ENCODE data around the gene OASL. TPM values are rescaled to one million over a fixed set of nuclear protein-coding genes. Genes with fewer than 3 reads are reported as not detected.
"Not testable (repeated sequence)": the region's sequence is repeated elsewhere in the genome, so short reads cannot be mapped to it uniquely, and the experiment has no call there.

OASL gene
- total RNA-seq, 1 donor from 2014 or later: 0.58 TPM

GRCh38 chr12:121069206-121069605, 30.2 kb upstream of the OASL start:
- TF ChIP-seq CTCF (IDR thresholded peaks at IDR 0.05; ENCODE audit: insufficient read depth, low read length, poor library complexity, severe bottlenecking): no peak
- H3K4me3 ChIP-seq (ENCODE audit: low read depth, low read length): no peak overlapping the region
- H3K36me3 ChIP-seq (ENCODE audit: control insufficient read depth, insufficient read depth, low read length): no peaks in the 10 kb centered on the region
- no peak for DNase-seq (ENCODE audit: low read depth)
- H3K27me3 ChIP-seq (ENCODE audit: control insufficient read depth, insufficient read depth, low read length): peaks cover under 1% of the 10 kb centered on the region

GRCh38 chr12:121065345-121065744, 26.3 kb upstream of the OASL start:
- Histone ChIP-seq H3K27me3 (ENCODE audit: control insufficient read depth, insufficient read depth, low read length) (peaks cover 2% of the 10 kb centered on the region), H3K4me3 (ENCODE audit: low read depth, low read length) (no peak overlapping the region), H3K36me3 (ENCODE audit: control insufficient read depth, insufficient read depth, low read length) (no peaks in the 10 kb centered on the region)
- no peak for TF ChIP-seq CTCF (IDR thresholded peaks at IDR 0.05; ENCODE audit: insufficient read depth, low read length, poor library complexity, severe bottlenecking)
- DNase-seq (ENCODE audit: low read depth): no peak

- not testable (repeated sequence) for H3K36me3 ChIP-seq (ENCODE audit: control insufficient read depth, insufficient read depth, low read length); H3K27me3 ChIP-seq (ENCODE audit: control insufficient read depth, insufficient read depth, low read length); DNase-seq (ENCODE audit: low read depth); H3K4me3 ChIP-seq (ENCODE audit: low read depth, low read length)
Measured at GRCh38 chr12:121064586-121064985, 25.5 kb upstream of the OASL start.

GRCh38 chr12:121064116-121064515, 25.1 kb upstream of the OASL start:
- Histone ChIP-seq H3K36me3 (ENCODE audit: control insufficient read depth, insufficient read depth, low read length) (no peaks in the 10 kb centered on the region), H3K27me3 (ENCODE audit: control insufficient read depth, insufficient read depth, low read length) (peaks cover 2% of the 10 kb centered on the region), H3K4me3 (ENCODE audit: low read depth, low read length) (no peak overlapping the region)
- TF ChIP-seq CTCF (IDR thresholded peaks at IDR 0.05; ENCODE audit: insufficient read depth, low read length, poor library complexity, severe bottlenecking): no peak
- no peak for DNase-seq (ENCODE audit: low read depth)

- peaks cover 2% of the 10 kb centered on the region for H3K27me3 ChIP-seq (ENCODE audit: control insufficient read depth, insufficient read depth, low read length)
- no peak overlapping the region for H3K4me3 ChIP-seq (ENCODE audit: low read depth, low read length)
- no peaks in the 10 kb centered on the region for H3K36me3 ChIP-seq (ENCODE audit: control insufficient read depth, insufficient read depth, low read length)
- DNase-seq (ENCODE audit: low read depth): no peak
- no peak for TF ChIP-seq CTCF (IDR thresholded peaks at IDR 0.05; ENCODE audit: insufficient read depth, low read length, poor library complexity, severe bottlenecking)
Measured at GRCh38 chr12:121062391-121063045, 23.5 kb upstream of the OASL start.

- no peaks in the 10 kb centered on the region for H3K36me3 ChIP-seq (ENCODE audit: control insufficient read depth, insufficient read depth, low read length)
- H3K4me3 ChIP-seq (ENCODE audit: low read depth, low read length): no peak overlapping the region
- peak; percentile 27 for TF ChIP-seq CTCF (IDR thresholded peaks at IDR 0.05; ENCODE audit: insufficient read depth, low read length, poor library complexity, severe bottlenecking)
- peaks cover 2% of the 10 kb centered on the region for H3K27me3 ChIP-seq (ENCODE audit: control insufficient read depth, insufficient read depth, low read length)
- no peak for DNase-seq (ENCODE audit: low read depth)
Measured at GRCh38 chr12:121061831-121062230, 22.8 kb upstream of the OASL start.

All from kidney epithelial cell (primary cell).